Natural killer cell (primary cell): ENCODE measurements around the gene RAP1GAP. TPM values are rescaled to one million over a fixed set of nuclear protein-coding genes. Genes with fewer than 3 reads are reported as not detected.

ENCODE experiments used
- ATAC-seq, 3 donors: fragments of 150-1000 bp in 2 of 3; fragments of 200-7000 bp in 1 of 3; cut with Tn5 transposase; 1 replicate in 1 of 3; 2 replicates in 2 of 3; pipeline ENCODE4 v1.10.0; 2021; ENCODE audit warnings: mild to moderate bottlenecking in 2 of 3, moderate library complexity in 2 of 3
- DNase-seq, 2 donors: peaks; one replicate each; pipeline versions ENCODE4 v3.0.0 to v3.0.0-alpha.2; 2013 to 2021; ENCODE audit warnings: mixed read lengths in 1 of 2
- H3K27ac ChIP-seq: one replicate; pipeline ENCODE4 v1.5.1; 2013; ENCODE audit warnings: mild to moderate bottlenecking, low read length
- H3K27me3 ChIP-seq: one replicate; pipeline ENCODE4 v1.6.1; 2013; ENCODE audit warnings: low read length; ENCODE audit not compliant: control insufficient read depth, insufficient read depth
- H3K36me3 ChIP-seq: one replicate; pipeline ENCODE4 v1.6.1; 2013; ENCODE audit warnings: low read length; ENCODE audit not compliant: control insufficient read depth, insufficient read depth
- H3K4me1 ChIP-seq: one replicate; pipeline ENCODE4 v1.6.1; 2013; ENCODE audit warnings: low read length; ENCODE audit not compliant: control insufficient read depth, insufficient read depth
- H3K4me3 ChIP-seq: one replicate; pipeline ENCODE4 v1.5.1; 2013; ENCODE audit warnings: low read length
- H3K9me3 ChIP-seq: one replicate; pipeline ENCODE4 v1.6.1; 2013; ENCODE audit warnings: low read length; ENCODE audit not compliant: control insufficient read depth, insufficient read depth
- H3K27ac Mint-ChIP-seq, 2 donors: one replicate each; pipeline ENCODE4 v1.8.0; 2022; ENCODE audit warnings: mild to moderate bottlenecking in 2 of 2, mixed read lengths in 2 of 2, moderate library complexity in 1 of 2
- H3K27me3 Mint-ChIP-seq, 2 donors: one replicate each; pipeline ENCODE4 v1.8.0; 2022; ENCODE audit warnings: low read depth in 2 of 2, mixed read lengths in 2 of 2
- H3K36me3 Mint-ChIP-seq: one replicate; pipeline ENCODE4 v1.8.0; 2022; ENCODE audit warnings: mixed read lengths
- H3K4me1 Mint-ChIP-seq, 2 donors: one replicate each; pipeline ENCODE4 v1.8.0; 2022; ENCODE audit warnings: mixed read lengths in 2 of 2
- H3K4me3 Mint-ChIP-seq: one replicate; pipeline ENCODE4 v1.8.0; 2022; ENCODE audit warnings: mild to moderate bottlenecking, moderate library complexity, mixed read lengths
- H3K9me3 Mint-ChIP-seq, 2 donors: one replicate each; pipeline ENCODE4 v1.8.0; 2022; ENCODE audit warnings: mixed read lengths in 2 of 2
- CTCF ChIP-seq: fragments of 200-600 bp; IDR thresholded peaks from one replicate; pipeline ENCODE4 v1.8.0; 2022; ENCODE audit warnings: antibody characterized with exemption
- WGBS: methylation state at CpG from one replicate; pipeline ENCODE4 v1.1.7; 2013; ENCODE audit warnings: missing lambda C conversion rate; ENCODE audit not compliant: insufficient coverage; 5-methylcytosine and 5-hydroxymethylcytosine counted together
- intact Hi-C: fragments of 100-400 bp; cut with micrococcal nuclease; formaldehyde crosslinking; loops from one replicate; pipeline ENCODE4 v1.14.2; 2022
- total RNA-seq, 4 donors: library from RNA; stranded (reverse); fragments of 120-200 nt in 1 of 4; gene quantifications; one replicate each; pipeline versions ENCODE4 v1.2.3 to v1.2.4, GENCODE V29; 2013 to 2022

Gene RAP1GAP
- total RNA-seq, 3 donors from 2014 or later (not counting 1 experiment from before 2014, with no cell fraction given) = 0.47 to 1.1 TPM; not detected in 1

DNA sequence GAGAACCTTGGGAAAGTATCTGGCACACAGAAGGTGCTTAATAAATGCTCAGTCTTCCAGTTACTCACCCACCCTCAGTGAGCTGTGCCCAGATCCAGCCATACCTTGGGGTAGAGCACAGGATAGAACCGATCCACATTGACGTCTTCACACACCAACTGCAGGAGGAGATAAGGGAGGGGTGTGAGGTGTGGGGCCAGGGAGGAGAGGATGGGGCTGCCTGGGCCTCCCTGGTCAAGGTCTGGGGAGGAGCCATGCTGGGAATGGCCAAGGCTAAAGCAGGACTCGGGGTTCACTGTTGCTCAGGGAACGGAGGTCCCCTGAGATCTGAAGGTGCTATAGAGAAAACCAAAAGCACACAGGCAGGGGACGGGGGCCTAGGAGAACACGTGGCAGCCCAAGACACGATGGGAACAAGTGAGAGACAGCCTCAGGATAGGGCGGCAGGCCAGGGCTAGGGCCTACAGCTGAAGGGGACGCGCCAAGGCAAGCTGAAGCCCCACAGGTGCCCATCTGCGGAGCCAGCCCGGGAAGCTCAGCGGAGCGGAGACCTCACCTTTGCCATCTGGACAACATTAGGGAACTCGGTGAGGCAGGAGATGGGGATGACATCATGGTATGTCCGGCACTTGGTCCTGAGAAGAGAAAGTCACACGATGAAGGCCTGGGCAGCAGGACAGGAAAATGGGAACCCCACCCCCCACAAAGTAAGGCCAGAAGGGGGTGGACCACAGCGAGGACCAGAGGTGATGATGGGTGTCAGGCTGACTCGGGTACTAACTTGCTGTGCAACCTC is 55.9 kb downstream of the RAP1GAP start:
- peaks cover 1 to 5% of the 10 kb centered on the region in 2 donors for H3K27me3 Mint-ChIP-seq
- H3K9me3 Mint-ChIP-seq = no peaks in the 10 kb centered on the region
- ATAC-seq (no peak), DNase-seq (no peak)
- intact Hi-C loops = no loop called here
- TF ChIP-seq CTCF = no peak
- no peak overlapping the region for H3K4me3 Mint-ChIP-seq
- Histone ChIP-seq H3K27me3 (no peaks in the 10 kb centered on the region), H3K27ac (no peak overlapping the region), H3K36me3 (no peaks in the 10 kb centered on the region), H3K4me1 (no peaks in the 10 kb centered on the region), H3K4me3 (no peak overlapping the region), H3K9me3 (no peaks in the 10 kb centered on the region)
- no peaks in the 10 kb centered on the region for H3K36me3 Mint-ChIP-seq
- WGBS = 86% methylated on average over 18 of the region's 19 CpGs
- no peak overlapping the region for H3K27ac Mint-ChIP-seq
- peaks cover under 1% of the 10 kb centered on the region in 2 donors for H3K4me1 Mint-ChIP-seq

- no peak for ATAC-seq
- Histone ChIP-seq H3K27me3 (no peaks in the 10 kb centered on the region), H3K27ac (no peak overlapping the region), H3K4me3 (no peak overlapping the region), H3K36me3 (no peaks in the 10 kb centered on the region), H3K9me3 (no peaks in the 10 kb centered on the region), H3K4me1 (peaks cover 5% of the 10 kb centered on the region)
- Mint-ChIP-seq H3K4me1 (peaks cover 12% of the 10 kb centered on the region in 2 donors), H3K36me3 (no peaks in the 10 kb centered on the region), H3K27ac (no peak overlapping the region), H3K4me3 (no peak overlapping the region), H3K27me3 (peaks cover 9 to 12% of the 10 kb centered on the region in 2 donors), H3K9me3 (no peaks in the 10 kb centered on the region)
- DNase-seq = no peak
- 94% methylated on average over 13 of the region's 13 CpGs for WGBS
- TF ChIP-seq CTCF = no peak
- intact Hi-C loops = no loop called here
Observed at GRCh38 chr1:21612057-21612456, 57.1 kb downstream of the RAP1GAP start.

DNA sequence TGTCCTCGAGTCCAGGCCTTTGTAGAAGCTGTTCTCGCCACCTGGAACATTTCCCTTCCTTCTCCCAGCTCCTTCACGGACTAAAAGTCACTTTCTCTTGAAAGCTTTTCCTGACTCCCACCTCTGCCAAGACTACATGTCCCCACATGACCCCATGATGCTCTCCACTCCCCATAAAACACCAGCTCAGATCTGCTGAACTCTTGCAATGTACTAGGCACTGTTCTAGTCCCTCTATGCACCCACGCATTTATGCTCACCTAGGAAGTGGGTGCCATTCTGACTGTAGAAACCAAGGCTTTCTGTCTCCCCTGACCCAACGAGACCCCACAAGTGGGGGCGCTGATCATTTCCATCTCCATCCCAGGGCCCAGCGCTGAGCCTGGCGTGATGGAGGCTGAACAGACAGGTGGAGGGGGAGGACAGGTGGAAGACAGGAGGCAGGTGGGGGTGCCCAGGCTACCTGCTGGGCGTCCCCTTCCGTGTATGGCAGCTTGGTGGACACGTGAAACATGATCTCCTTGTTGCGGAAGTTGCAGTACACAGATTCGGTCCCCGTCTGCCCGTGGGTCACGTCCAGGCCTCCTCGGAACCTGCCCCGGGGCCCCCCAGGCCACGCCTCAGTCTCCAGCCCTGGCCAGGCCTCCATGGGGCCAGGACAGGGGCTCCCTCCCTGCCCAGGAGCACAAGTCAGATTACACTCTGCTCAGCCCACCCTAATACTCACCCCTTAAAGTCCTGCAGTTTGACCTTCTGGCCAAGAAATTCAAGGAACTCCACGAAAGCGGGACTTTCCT is 58.0 kb downstream of the RAP1GAP start:
- no peak for TF ChIP-seq CTCF
- Histone ChIP-seq H3K4me3 (no peak overlapping the region), H3K9me3 (no peaks in the 10 kb centered on the region), H3K4me1 (peaks cover 5% of the 10 kb centered on the region), H3K27ac (no peak overlapping the region), H3K36me3 (no peaks in the 10 kb centered on the region), H3K27me3 (no peaks in the 10 kb centered on the region)
- DNase-seq (no peak), ATAC-seq (no peak)
- intact Hi-C loops = no loop called here
- 91% methylated on average over 21 of the region's 21 CpGs for WGBS
- H3K27ac Mint-ChIP-seq = no peak overlapping the region
- no peaks in the 10 kb centered on the region for H3K9me3 Mint-ChIP-seq
- H3K27me3 Mint-ChIP-seq = peaks cover 9 to 12% of the 10 kb centered on the region in 2 donors
- no peak overlapping the region for H3K4me3 Mint-ChIP-seq
- no peaks in the 10 kb centered on the region for H3K36me3 Mint-ChIP-seq
- H3K4me1 Mint-ChIP-seq = peaks cover 12% of the 10 kb centered on the region in 2 donors
